GM19468 (cell line): ENCODE data around the gene JARID2.
"Not testable (repeated sequence)": the region's sequence is repeated elsewhere in the genome, so short reads cannot be mapped to it uniquely, and the experiment has no call there.

Source experiments
- ATAC-seq: cut with Tn5 transposase; IDR thresholded peaks from one replicate; pipeline ENCODE4 v1.9.1; 2021; ENCODE audit warnings: mild to moderate bottlenecking, moderate library complexity, moderate number of reproducible peaks; ENCODE audit not compliant: unreplicated experiment; ENCODE audit errors: extremely low read depth

The JARID2 gene

DNA sequence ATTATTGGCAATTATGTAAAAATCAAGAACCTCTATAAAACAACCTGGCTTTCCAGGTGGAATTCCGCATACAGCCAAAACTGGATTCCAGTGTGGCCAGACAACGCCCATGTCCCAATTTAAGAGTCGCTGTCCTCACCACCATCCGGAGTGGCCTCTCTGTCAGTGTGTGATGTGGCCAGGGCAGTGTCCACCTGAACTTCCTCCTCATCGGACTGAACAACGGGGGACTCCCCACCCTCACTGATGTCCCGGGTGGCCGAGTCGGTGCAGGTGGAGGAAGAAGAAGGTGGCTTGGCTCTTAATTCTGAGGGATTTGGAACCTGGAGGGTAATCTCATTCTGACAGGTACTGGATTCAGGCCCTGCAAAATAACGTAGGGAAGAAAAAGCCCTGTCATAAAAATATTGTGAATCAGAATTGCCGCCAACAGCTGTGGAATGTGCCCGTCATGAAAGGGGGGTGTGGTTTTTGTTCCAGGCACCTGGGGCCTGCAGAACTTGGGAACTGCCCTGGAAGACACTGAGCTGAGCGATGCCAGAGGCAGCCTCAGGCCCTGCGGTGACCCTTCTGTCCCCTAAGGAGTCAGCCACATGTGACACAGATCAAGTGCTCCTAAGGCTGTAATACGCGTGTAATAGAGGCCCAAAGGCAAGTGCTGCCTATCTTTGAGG is 277.1 kb downstream of the JARID2 start:
- no peak for ATAC-seq

DNA sequence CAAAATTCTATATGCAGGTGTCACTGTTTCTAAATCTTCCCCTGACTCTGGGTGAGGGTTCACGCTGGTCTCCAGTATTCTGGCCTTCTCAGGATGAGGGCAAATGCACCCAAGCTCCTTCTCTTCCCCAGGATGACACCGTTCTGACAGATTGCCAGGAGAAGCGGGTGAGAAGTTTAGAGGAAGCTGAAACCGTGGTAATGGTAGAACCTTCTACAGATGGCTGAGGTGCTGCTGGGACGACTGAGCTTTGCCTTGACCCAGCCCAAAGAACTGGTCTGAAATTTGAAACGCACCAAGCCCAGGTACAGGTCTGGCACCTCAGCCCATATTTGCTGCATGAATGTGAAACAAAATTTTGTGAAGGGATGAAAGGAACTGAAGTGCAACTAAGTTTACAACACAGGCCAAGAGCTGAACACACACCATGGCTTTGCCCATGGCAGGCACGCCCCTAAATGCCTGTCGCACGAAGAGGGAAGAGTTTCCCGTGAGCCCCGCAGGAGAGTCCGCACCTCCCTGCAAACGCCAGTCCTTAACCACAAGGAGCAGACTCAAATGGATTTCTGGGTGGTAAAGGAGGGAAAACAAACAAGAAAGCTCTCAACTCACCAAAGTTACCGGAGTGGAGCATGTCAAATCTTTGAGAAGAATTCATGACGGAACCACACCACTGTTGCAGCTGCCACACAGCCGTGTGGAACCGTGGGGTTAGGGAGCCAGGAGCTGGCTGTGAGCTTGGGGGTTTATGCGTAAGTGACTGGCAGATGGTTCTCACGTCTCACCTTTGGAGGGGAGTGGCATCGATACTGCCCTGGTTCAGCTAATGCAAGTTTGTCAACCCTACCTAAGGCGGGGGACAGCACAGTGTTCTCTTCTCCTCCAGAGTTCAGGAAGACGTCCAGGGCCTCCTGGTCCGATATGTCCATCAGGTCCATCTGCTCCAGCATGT is 278.1 kb downstream of the JARID2 start:
- ATAC-seq: no peak

DNA sequence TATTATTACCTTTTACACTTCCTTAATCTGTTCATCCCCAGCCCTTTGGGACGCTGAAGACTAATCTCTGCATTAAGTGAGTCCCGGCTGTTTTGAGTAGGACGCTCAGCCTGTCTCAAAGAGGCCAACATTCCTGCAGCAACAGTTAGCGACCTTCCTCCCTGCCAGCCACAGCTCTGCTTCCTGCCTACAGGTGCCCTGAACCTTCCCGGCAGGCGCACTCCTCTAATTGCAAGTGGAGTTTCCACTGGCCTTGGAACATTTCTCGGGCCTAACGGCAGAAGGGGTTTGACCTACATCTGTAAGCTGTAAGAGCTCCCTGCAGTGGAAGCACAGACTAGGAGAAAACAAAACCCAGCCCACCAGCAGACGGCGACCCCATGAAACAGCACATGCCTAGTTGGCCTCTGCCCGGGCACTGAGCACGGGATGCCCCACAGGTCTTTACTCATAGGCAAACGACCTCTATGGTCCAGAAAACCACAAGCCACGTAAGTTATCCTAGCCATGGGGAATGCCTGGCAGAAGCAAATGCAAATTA is 279.1 kb downstream of the JARID2 start:
- no peak for ATAC-seq

DNA sequence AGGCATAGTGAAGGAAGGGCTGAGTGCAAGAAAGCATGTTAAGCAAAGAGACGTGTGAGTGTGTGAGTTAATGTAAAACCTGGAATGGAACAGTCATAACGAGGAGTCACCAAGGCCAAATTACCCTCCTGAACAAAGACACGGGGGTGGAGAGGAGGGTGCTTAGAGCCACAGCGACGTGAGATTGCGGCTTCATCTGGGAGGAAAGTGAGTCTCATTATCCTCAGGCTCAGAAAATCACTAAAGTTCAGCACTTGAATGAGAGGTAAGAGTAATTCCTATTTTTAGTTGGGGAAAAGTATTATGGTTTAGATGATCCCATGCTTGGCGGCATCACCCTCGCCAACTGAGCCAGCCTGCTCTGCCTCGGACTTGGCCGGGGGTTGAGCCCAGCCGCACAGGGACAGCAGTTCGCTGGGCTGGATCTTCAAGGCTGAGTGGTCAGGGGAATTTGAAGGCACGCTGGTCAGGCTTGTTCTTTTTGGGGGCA is 280.4 kb downstream of the JARID2 start:
- no peak for ATAC-seq

DNA sequence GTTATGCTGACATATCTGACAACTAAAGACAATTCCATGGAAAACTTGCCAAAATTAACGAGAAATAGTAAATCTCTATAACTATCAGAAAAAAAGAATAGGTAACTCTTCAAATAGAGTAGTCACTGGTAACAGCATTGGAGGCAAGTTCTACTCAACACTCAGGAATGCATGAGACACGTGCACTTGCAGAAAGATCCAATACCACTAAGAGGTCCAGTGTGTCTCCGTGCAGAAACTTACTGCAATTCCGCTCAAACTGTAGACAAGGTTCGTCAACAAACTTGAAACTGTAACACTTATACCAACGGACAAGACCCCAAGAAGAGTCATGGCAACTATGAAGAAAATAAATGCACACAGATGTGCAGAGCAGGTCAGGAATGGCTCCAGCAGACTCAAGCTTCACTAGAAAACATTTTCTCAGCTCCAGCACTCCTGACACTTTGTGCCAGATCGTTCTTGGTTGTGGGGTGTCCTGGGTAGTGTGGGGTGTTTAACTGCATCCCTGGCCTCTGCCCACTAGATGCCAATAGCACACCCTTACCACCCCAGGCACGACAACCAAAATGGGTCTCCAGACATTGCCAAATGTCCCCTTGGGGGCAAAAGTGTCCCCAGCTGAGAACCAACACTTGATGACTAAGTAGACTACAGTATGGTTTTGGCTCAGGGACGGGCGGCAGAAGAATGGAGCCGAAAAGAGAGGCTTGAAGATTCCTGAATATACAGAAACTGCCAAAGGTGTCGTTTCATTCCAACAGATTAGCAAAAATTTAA is 282.2 kb downstream of the JARID2 start:
- ATAC-seq: no peak

DNA sequence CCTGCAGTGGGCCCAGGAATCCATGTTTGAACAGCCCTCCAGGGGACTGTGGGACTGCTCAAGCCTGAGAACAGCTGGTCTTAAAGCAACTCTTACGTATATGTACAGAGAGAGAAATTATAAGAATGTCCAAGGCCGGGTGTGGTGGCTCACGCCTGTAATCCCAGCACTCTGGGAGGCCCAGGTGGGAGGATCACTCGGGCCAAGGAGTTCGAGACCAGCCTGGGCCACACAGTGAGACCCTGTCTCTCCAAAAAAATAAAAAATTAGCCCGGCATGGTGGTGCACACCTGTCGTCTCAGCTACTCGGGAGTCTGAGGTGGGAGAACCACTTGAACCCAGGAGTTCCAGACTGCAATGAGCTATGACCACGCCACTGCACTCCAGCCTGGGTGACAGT is 283.0 kb downstream of the JARID2 start:
- no peak for ATAC-seq

DNA sequence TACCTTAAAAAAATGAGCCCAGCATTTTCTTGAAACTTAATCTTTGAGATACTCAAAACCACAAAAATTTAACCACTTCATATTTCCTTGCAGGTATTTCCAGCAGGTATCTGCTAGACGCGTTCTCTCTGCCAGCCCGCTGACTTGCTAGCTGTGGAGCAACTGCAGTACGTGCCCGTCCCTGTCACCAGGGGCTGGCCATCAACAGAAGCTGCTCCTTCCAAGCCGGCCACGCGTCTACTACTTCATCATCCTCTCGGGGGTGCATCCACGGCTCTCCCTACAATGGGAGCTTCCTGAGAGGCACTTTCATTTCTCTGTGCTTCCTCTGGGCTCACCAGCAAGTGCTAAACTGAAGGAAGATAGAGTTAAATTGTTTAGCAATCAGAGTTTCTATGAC is 284.5 kb downstream of the JARID2 start:
- ATAC-seq: no peak

DNA sequence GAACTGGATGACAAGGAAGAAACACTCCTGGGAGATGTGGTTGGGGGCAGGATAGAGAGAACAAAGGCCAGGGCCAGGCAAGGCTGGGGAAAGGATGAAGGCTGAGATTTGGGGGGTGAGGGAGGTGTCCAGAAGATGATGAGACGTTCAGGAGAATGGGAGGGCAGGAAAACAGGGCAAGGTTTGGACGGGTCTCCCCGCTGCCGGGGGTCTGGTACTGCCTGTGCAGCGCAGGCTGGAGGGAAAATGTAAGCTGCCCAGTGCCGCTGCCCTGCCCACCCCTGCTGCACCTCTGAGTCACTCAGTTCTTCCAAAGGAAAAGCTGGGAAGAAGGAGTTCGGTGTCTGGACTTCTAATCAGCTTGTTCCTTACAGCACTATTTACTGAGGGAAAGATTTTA is 286.1 kb downstream of the JARID2 start:
- ATAC-seq: no peak

DNA sequence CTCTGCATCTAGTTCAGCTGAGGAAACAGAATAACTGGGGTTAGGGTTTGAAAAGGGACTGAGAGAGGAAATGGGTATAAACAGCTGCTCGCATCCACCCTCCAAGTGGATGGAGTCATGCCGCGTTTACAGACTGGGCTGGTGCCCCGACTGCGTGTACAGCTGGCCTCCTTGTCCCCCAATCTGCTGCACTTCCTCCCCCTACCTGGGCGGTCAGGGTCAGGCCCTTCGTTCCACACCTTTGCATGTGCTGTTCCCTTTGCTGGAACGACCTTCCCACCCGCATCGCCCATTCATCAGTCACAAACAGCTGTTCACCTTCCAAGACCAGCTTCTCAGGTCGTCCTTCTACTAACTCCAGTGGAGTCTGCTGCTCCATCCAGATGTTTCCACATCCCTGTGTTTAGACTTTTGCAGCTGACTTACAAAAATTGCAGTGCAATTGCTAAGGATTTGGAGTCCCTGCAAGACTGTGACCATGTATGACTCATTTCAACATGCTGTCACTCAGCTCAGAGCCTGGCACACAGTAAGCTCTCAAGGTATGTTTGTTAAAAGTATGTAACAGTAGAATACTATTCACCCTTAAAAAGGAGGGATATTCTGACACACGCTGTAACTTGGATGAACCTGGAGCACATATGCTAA is 287.6 kb downstream of the JARID2 start:
- ATAC-seq: no peak

DNA sequence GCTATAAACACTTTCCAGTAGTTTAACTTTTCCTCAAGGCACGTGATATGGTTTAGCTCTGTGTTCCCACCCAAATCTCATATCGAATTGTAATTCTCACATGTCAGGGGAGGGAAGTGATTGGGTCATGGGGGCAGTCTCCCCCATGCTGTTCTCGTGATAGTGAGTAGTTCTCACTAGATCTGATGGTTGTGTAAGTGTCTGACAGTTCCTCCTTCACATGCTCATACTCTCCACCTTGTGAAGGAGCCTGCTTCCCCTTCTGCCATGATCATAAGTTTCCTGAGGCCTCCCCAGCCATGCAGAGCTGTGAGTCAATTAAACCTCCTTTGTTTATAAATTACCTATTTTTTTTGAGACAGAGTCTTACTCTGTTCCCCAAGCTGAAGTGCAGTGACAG is 289.1 kb downstream of the JARID2 start:
- ATAC-seq: no peak

DNA sequence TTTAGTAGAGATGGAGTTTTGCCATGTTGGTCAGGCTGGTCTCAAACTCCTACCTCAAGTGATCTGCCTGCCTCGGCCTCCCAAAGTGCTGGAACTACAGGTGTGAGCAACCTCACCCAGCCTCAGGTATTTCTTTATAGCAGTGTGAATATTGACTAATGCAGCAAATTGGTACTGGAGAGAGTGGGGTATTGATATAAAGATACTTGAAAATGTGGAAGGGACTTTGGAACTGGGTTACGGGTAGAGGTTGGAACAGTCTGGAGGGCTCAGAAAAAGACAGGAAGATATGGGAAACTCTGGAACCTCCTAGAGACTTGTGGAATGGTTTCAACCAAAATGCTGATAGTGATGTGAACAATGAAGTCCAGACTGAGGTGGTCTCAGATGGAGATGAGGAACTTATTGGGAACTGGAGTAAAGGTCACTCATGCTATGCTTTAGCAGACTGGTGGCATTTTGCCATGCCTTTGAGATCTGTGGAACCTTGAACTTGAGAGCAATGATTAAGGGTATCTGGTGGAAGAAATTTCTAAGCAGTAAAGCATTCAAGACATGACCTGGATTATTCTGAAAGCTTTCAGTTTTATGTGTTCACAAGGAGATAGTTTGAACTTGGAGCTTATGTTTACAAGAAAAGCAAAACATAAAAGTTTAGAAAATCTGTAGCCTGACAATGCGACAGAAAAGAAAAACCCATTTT is 289.8 kb downstream of the JARID2 start:
- ATAC-seq: no peak

DNA sequence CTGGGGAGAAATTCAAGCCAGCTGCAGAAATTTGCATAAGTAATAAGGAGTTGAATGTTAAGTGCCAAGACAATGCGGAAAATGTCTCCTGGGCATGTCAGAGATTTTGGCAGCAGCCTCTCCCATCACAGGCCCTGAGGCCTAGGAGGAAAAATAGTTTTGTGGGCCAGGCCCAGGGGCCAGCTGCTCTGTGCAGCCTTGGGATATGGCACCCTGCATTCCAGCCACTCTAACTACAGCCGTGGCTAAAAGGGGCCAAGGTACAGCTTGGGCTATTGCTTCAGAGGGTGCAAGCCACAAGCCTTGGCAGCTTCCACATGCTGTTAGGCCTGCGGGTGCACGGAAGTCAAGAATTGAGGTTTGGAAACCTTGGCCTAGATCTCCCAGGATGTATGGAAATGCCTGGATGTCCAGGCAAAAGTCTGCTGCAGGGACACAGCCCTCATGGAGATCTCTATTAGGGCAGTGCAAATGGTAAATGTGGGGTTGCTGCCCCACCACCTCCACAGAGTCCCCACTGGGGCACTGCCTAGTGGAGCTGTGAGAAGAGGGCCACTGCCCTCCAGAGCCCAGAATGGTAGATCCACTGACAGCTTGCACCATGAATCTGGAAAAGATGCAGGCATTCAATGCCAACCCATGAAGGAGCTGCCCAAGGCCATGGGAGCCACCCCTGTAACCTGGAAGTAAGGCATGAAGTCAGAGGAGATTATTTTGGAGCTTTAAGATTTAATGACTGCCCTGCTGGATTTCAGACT is 290.5 kb downstream of the JARID2 start:
- no peak for ATAC-seq

DNA sequence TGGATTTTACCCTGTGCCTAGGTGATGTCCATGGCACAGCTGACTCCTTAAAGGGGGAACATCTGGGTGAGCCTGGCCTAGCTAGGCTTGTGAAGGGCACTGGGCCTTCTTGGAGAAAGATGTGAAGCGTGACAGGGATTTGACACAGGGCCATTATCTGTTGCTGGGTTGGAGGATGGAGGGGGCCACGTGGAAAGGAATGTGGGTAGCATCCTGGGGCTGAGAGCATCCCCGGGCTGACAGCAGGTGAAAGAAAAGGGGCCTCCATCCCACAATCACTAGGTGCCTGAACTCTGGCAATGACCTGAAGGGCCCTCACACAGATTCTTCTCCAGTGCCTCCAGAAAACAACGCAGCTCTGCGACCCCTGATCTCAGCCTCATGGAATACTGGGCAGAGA is 292.2 kb downstream of the JARID2 start:
- no peak for ATAC-seq

DNA sequence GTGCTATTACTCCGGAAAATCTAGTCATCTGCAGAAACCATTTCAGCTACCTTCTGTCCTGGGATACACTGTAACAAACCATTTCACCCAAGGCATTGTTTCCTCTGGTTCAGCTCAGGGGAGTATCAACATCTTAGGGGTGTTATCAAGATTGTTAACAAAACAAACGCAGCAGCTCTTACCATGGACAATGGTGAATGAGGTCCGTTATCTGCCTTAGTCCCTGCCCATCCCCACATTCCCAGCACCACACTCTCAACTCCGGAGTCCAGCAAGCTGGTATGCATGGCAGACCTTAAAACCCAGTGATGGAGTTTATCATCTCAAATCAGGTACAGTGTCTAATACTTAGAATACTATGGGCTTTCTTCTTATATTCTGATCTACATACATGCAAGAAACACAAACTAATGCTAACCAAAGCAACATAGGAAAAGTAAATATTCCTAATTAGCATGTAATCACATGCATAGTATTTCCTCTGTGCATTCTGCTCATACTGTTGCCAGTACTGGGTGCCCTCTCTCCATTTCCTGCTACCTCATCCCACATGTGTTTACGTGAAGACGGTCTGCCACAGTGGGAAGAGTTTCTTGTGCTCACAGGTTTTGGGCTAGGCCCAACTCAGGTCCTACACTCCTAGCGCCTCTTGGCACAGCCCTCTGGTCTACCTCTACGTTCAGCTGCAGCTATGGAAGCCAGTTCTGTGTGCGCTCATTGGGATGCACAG is 293.1 kb downstream of the JARID2 start:
- no peak for ATAC-seq

DNA sequence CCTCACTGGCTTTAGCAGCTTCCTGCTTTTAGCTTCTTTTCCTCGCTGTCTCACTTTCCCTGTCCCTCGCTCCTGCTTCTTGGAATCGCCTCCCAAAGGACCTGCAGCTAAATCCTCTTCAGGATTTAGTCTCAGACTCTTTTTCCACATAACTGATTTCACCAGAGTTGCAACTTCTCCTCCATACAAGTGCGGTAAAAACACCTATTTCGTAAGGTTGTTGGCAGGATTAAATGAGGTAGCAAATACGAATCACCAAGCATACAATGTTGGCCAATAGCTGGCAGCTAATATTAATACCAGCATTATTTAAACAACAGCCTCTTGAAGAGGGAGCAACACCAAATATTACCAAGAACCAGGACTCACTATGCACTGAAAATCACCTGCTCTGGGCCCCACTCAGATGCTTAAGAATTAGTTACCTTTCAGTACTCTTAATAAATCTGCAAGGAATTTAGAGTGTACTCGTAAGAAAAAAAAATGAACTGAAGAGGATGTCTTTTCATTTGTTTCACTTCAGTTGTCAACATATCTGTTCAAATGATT is 293.9 kb downstream of the JARID2 start:
- ATAC-seq: no peak

DNA sequence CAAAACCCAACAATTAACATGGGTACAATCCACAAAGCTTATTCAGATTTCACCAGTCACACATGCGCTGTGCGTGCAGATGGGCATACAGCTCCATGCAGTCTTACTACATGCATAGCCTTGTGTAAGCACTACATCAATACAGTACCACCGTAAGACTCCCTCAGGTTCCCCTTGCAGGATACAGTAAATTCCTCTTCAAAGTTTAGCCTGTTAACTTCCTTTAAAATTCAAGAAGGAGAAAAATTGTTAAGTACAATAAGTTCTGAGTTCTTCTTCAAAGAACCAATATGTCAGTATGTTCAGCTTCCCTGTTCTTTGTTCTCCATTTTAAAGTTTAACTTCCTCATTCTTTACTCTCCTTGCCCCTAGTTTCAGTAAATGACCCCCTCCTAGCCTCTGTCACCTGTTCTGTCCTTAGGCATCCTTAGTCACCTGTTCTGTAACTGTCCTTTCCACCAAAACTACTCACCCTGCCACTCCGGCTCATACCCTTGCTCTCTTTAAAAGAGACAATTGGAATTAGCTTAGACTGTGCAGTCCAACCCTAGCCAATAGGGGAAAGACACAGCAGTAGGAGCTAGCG is 297.6 kb downstream of the JARID2 start:
- not testable (repeated sequence) for ATAC-seq

DNA sequence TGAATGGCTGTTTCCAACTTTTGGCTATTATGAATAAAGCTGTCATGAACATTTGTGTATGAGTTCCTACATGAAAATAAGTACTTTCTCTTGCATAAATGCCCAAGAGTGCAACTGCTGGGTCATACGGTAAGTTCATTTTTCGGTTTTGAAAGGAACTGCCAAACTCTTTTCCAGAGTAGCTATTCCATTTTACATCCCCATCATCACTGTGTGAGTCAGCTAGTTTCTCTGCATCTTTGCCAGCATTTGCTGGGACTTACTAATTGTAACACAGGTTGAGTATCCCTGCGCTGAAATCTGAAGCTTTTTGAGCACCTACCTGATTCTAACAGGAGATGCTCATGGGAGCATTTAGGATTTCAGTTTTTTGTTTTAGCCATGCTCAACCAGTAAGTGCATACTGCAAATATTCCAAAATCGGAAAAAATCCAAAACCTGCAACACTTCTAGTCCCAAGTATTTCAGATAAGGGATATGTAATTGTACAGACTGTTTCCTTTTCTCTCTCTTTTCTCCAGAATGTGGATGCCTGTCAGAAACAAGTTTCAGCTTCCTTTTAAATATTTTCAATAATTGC is 298.5 kb downstream of the JARID2 start:
- ATAC-seq: no peak
